AG09309 (cell line): ENCODE data around the gene ADAM19.
"Not testable (repeated sequence)": the region's sequence is repeated elsewhere in the genome, so short reads cannot be mapped to it uniquely, and the experiment has no call there.

Experiments used
- DNase-seq: peaks from one replicate; pipeline ENCODE4 v3.0.0-alpha.2; 2010; ENCODE audit warnings: low read depth
- H3K4me3 ChIP-seq: 2 replicates; pipeline ENCODE4 v1.5.1; 2011; ENCODE audit warnings: mild to moderate bottlenecking, low read depth, low read length, moderate library complexity; ENCODE audit not compliant: control insufficient read depth
- CTCF ChIP-seq: IDR thresholded peaks from 2 replicates; pipeline ENCODE4 v1.5.1; 2011; ENCODE audit warnings: mild to moderate bottlenecking, low read depth, low read length, inconsistent platforms; ENCODE audit not compliant: insufficient read depth, control insufficient read depth; ENCODE audit errors: missing control alignments

Gene ADAM19

GRCh38 chr5:157487358-157487757 is 88.2 kb downstream of the ADAM19 start:
- no peak for DNase-seq
- no peak overlapping the region for H3K4me3 ChIP-seq

GRCh38 chr5:157486861-157487260 is 88.7 kb downstream of the ADAM19 start:
- no peak for TF ChIP-seq CTCF
- no peak overlapping the region for H3K4me3 ChIP-seq
- no peak for DNase-seq

More at GRCh38 chr5:157487358-157487757, 88.2 kb downstream of the ADAM19 start:
- TF ChIP-seq CTCF: no peak

- no peak overlapping the region for H3K4me3 ChIP-seq
- no peak for DNase-seq
- no peak for TF ChIP-seq CTCF
Observed at GRCh38 chr5:157486221-157486681, 89.3 kb downstream of the ADAM19 start.

- no peak for TF ChIP-seq CTCF
- DNase-seq: no peak
- H3K4me3 ChIP-seq: no peak overlapping the region
Observed at GRCh38 chr5:157485811-157486210, 89.8 kb downstream of the ADAM19 start.

GRCh38 chr5:157485340-157485739 is 90.2 kb downstream of the ADAM19 start:
- TF ChIP-seq CTCF: no peak
- H3K4me3 ChIP-seq: no peak overlapping the region

GRCh38 chr5:157484768-157485167 is 90.8 kb downstream of the ADAM19 start:
- no peak for TF ChIP-seq CTCF
- H3K4me3 ChIP-seq: no peak overlapping the region
- peak; percentile 46 for DNase-seq

More at GRCh38 chr5:157485340-157485739, 90.2 kb downstream of the ADAM19 start:
- no peak for DNase-seq

- DNase-seq, H3K4me3 ChIP-seq: not testable (repeated sequence)
Observed at GRCh38 chr5:157482702-157483101, 92.9 kb downstream of the ADAM19 start.
